ENCODE results near the gene SIX5. TPM values are rescaled to one million over a fixed set of nuclear protein-coding genes. Genes with fewer than 3 reads are reported as not detected.

SIX5 gene
- total RNA-seq (ENCODE audit: unreplicated experiment), result 21.9 TPM
- long read RNA-seq, partial matches to known transcripts, result 1 of 4 reads
- long read RNA-seq, other reads (novel, unspliced or antisense), result 2 of 4 reads

- Mint-ChIP-seq H3K27me3 (ENCODE audit: unreplicated experiment) (peaks cover 29% of the 10 kb centered on the region), H3K9me3 (ENCODE audit: unreplicated experiment) (no peaks in the 10 kb centered on the region), H3K4me3 (ENCODE audit: unreplicated experiment) (peak within 1 kb of the TSS; percentile 93), H3K27ac (ENCODE audit: unreplicated experiment) (peak within 1 kb of the TSS; percentile 92), H3K4me1 (ENCODE audit: unreplicated experiment) (peaks cover 15% of the 10 kb centered on the region), H3K36me3 (ENCODE audit: low read depth, unreplicated experiment) (peaks cover 14% of the 10 kb centered on the region)
- peak; percentile 99 for DNase-seq (ENCODE audit: low spot score)
- no peak for TF ChIP-seq CTCF (IDR thresholded peaks at IDR 0.05; ENCODE audit: unreplicated experiment)
Observed at GRCh38 chr19:45768984-45769782, at the start of gene SIX5. SIX5 (minus strand) TSS chr19:45769252; CDS start chr19:45768844, 408 bp downstream.

GRCh38 chr19:45817725-45818301 lies 48.8 kb upstream of the SIX5 start:
- no peak overlapping the region for H3K4me3 Mint-ChIP-seq (ENCODE audit: unreplicated experiment)
- H3K36me3 Mint-ChIP-seq (ENCODE audit: low read depth, unreplicated experiment), result peaks cover 3% of the 10 kb centered on the region
- DNase-seq (ENCODE audit: low spot score), result no peak
- peaks cover 13% of the 10 kb centered on the region for H3K27me3 Mint-ChIP-seq (ENCODE audit: unreplicated experiment)
- no peaks in the 10 kb centered on the region for H3K9me3 Mint-ChIP-seq (ENCODE audit: unreplicated experiment)
- no peak overlapping the region for H3K27ac Mint-ChIP-seq (ENCODE audit: unreplicated experiment)
- peaks cover 3% of the 10 kb centered on the region for H3K4me1 Mint-ChIP-seq (ENCODE audit: unreplicated experiment)
- TF ChIP-seq CTCF (IDR thresholded peaks at IDR 0.05; ENCODE audit: unreplicated experiment), result no peak

- Mint-ChIP-seq H3K27ac (ENCODE audit: unreplicated experiment) (peak overlapping the region; percentile 9), H3K27me3 (ENCODE audit: unreplicated experiment) (peaks cover 13% of the 10 kb centered on the region), H3K4me1 (ENCODE audit: unreplicated experiment) (peaks cover 3% of the 10 kb centered on the region), H3K4me3 (ENCODE audit: unreplicated experiment) (peak overlapping the region; percentile 62), H3K36me3 (ENCODE audit: low read depth, unreplicated experiment) (peaks cover 6% of the 10 kb centered on the region), H3K9me3 (ENCODE audit: unreplicated experiment) (no peaks in the 10 kb centered on the region)
- DNase-seq (ENCODE audit: low spot score), result peak; percentile 99
- peak; percentile 99 for TF ChIP-seq CTCF (IDR thresholded peaks at IDR 0.05; ENCODE audit: unreplicated experiment)
Observed at GRCh38 chr19:45817010-45817724, 48.1 kb upstream of the SIX5 start.

- peak; percentile 40 for DNase-seq (ENCODE audit: low spot score)
- Mint-ChIP-seq H3K27me3 (ENCODE audit: unreplicated experiment) (peaks cover 13% of the 10 kb centered on the region), H3K4me3 (ENCODE audit: unreplicated experiment) (peak overlapping the region; percentile 83), H3K36me3 (ENCODE audit: low read depth, unreplicated experiment) (peaks cover 6% of the 10 kb centered on the region), H3K4me1 (ENCODE audit: unreplicated experiment) (peaks cover 3% of the 10 kb centered on the region), H3K27ac (ENCODE audit: unreplicated experiment) (no peak overlapping the region), H3K9me3 (ENCODE audit: unreplicated experiment) (no peaks in the 10 kb centered on the region)
- TF ChIP-seq CTCF (IDR thresholded peaks at IDR 0.05; ENCODE audit: unreplicated experiment), result no peak
Observed at GRCh38 chr19:45816236-45817009, 47.4 kb upstream of the SIX5 start.
